Keratinocyte (primary cell): ENCODE results near the gene LMNTD2. TPM values are rescaled to one million over a fixed set of nuclear protein-coding genes. Genes with fewer than 3 reads are reported as not detected.

Experiments
- DNase-seq: peaks from one replicate; pipeline ENCODE4 v3.0.0-alpha.2; 2011; ENCODE audit warnings: low read depth, missing footprints, low spot score
- FAIRE-seq: peaks from 2 replicates; lab custom pipeline; 2011; peaks lifted over from hg19 to GRCh38; lab: Jason Lieb, UNC
- H2AFZ ChIP-seq: 2 replicates; pipeline ENCODE4 v1.6.0; 2012; ENCODE audit warnings: low read length, control low read depth, inconsistent platforms; ENCODE audit not compliant: control insufficient read depth
- H3K27ac ChIP-seq: 2 replicates; pipeline ENCODE4 v1.5.1; 2011; ENCODE audit warnings: low read length; ENCODE audit not compliant: control insufficient read depth, insufficient read depth
- H3K27me3 ChIP-seq: 3 replicates; pipeline ENCODE4 v1.6.0; 2011; ENCODE audit warnings: low read length; ENCODE audit not compliant: control insufficient read depth, insufficient read depth; ENCODE audit errors: extremely low read depth
- H3K36me3 ChIP-seq, 2 experiments: 2 replicates in 1 of 2; 3 replicates in 1 of 2; pipeline ENCODE4 v1.5.1; 2011; ENCODE audit warnings: low read length in 2 of 2, mild to moderate bottlenecking in 1 of 2; ENCODE audit not compliant: control insufficient read depth in 2 of 2, insufficient read depth in 2 of 2; ENCODE audit errors: extremely low read depth in 1 of 2
- H3K4me1 ChIP-seq: 3 replicates; pipeline ENCODE4 v1.5.1; 2011; ENCODE audit warnings: low read length; ENCODE audit not compliant: control insufficient read depth, insufficient read depth; ENCODE audit errors: extremely low read depth
- H3K4me2 ChIP-seq: 3 replicates; pipeline ENCODE4 v1.6.0; 2011; ENCODE audit warnings: low read depth, low read length; ENCODE audit not compliant: control insufficient read depth, insufficient read depth; ENCODE audit errors: extremely low read depth
- H3K4me3 ChIP-seq, 3 experiments: fragments of 200-600 bp in 1 of 3; sonication (generic) in 1 of 3; 2 replicates in 2 of 3; 3 replicates in 1 of 3; pipeline ENCODE4 v1.5.1; 2011 to 2016; ENCODE audit warnings: low read length in 3 of 3, mild to moderate bottlenecking in 3 of 3, control low read depth in 2 of 3, inconsistent platforms in 1 of 3, low read depth in 1 of 3, mixed read lengths in 1 of 3, mixed run types in 1 of 3, moderate library complexity in 1 of 3; ENCODE audit not compliant: control insufficient read depth in 2 of 3, insufficient read depth in 2 of 3; ENCODE audit errors: extremely low read depth in 1 of 3
- H3K79me2 ChIP-seq: 2 replicates; pipeline ENCODE4 v1.6.0; 2012; ENCODE audit warnings: low read length; ENCODE audit not compliant: control insufficient read depth, insufficient read depth
- H3K9ac ChIP-seq: 3 replicates; pipeline ENCODE4 v1.6.0; 2011; ENCODE audit warnings: low read length; ENCODE audit not compliant: control insufficient read depth, insufficient read depth; ENCODE audit errors: extremely low read depth
- H3K9me1 ChIP-seq: 3 replicates; pipeline ENCODE4 v1.6.0; 2011; ENCODE audit warnings: low read length; ENCODE audit not compliant: control insufficient read depth, insufficient read depth; ENCODE audit errors: extremely low read depth
- H3K9me3 ChIP-seq: 2 replicates; pipeline ENCODE4 v1.5.1; 2012; ENCODE audit warnings: low read depth, low read length; ENCODE audit not compliant: control insufficient read depth
- H4K20me1 ChIP-seq: 3 replicates; pipeline ENCODE4 v1.6.0; 2011; ENCODE audit warnings: low read length; ENCODE audit not compliant: control insufficient read depth, insufficient read depth; ENCODE audit errors: extremely low read depth
- CTCF ChIP-seq, 3 experiments: IDR thresholded peaks in 1 of 3; conservative IDR thresholded peaks in 1 of 3; optimal IDR thresholded peaks in 1 of 3; 2 replicates in 2 of 3; 3 replicates in 1 of 3; pipeline versions ENCODE3 to v1.5.1; 2011; ENCODE audit warnings: low read length in 3 of 3, mild to moderate bottlenecking in 3 of 3, moderate library complexity in 2 of 3, control low read depth in 1 of 3, inconsistent platforms in 1 of 3; ENCODE audit not compliant: insufficient read depth in 2 of 3; ENCODE audit errors: extremely low read depth in 1 of 3
- EZH2 ChIP-seq: IDR thresholded peaks from one replicate; pipeline ENCODE4 v1.6.1; 2012; ENCODE audit warnings: inconsistent platforms, mild to moderate bottlenecking, low read length, moderate library complexity
- dilution Hi-C: fragments of 300-500 bp; cut with MboI; formaldehyde crosslinking; loops from one replicate; pipeline ENCODE4 v1.7.0; 2020; ENCODE audit warnings: low sequenced_read_pairs; ENCODE audit not compliant: extremely low pct_ligation_motif_present
- polyA plus RNA-seq, 5 experiments: library from polyadenylated mRNA; depleted of rRNA in 3 of 5; stranded (reverse) in 3 of 5; stranded (forward) in 1 of 5; unstranded in 1 of 5; fragments of >200 nt; gene quantifications; 1 replicate in 1 of 5; 2 replicates in 3 of 5; 3 replicates in 1 of 5; pipeline versions ENCODE4 v1.2.1 to v1.2.3, GENCODE V29; 2011 to 2012; ENCODE audit warnings: missing spikeins in 2 of 5, low read depth in 1 of 5, low replicate concordance in 1 of 5

The LMNTD2 gene
- polyA plus RNA-seq, 1 donor (not counting 4 experiments of a cell fraction or from before 2014, with no cell fraction given), result 1.2 TPM

GRCh38 chr11:586376-587316 is 26.1 kb upstream of the LMNTD2 start:
- Histone ChIP-seq H3K4me1 (no peaks in the 10 kb centered on the region), H3K4me2 (no peak overlapping the region), H3K9ac (no peak overlapping the region), H4K20me1 (peaks cover 9% of the 10 kb centered on the region), H2AFZ (no peak overlapping the region), H3K27ac (no peak overlapping the region), H3K9me3 (no peaks in the 10 kb centered on the region), H3K9me1 (no peaks in the 10 kb centered on the region), H3K4me3 (no peak overlapping the region), H3K27me3 (no peaks in the 10 kb centered on the region), H3K79me2 (peaks cover 66% of the 10 kb centered on the region), H3K36me3 (peaks cover 33 to 46% of the 10 kb centered on the region in 2 experiments)
- no peak for DNase-seq
- dilution Hi-C loops, result no loop called here
- no peak for TF ChIP-seq CTCF (optimal IDR thresholded peaks at IDR 0.05 in 1 of 3, IDR thresholded peaks at IDR 0.05 in 1 of 3, conservative IDR thresholded peaks at IDR 0.05 in 1 of 3; ENCODE audit: extremely low read depth in 1 of 3, insufficient read depth in 2 of 3, low read length in 3 of 3)
- TF ChIP-seq EZH2, result no peak
- no peak for FAIRE-seq

GRCh38 chr11:584287-584686 is 23.7 kb upstream of the LMNTD2 start:
- FAIRE-seq, result no peak

More at GRCh38 chr11:584287-584686, 23.7 kb upstream of the LMNTD2 start:
- peaks cover 82% of the 10 kb centered on the region for H3K79me2 ChIP-seq
- peaks cover under 1% of the 10 kb centered on the region for H3K9me1 ChIP-seq
- H3K36me3 ChIP-seq, result peaks cover 24 to 44% of the 10 kb centered on the region in 2 experiments
- H3K4me2 ChIP-seq, result no peak overlapping the region
- H4K20me1 ChIP-seq, result peaks cover 28% of the 10 kb centered on the region
- H3K9me3 ChIP-seq, result no peaks in the 10 kb centered on the region
- H3K4me1 ChIP-seq, result peaks cover 7% of the 10 kb centered on the region
- H3K27me3 ChIP-seq, result no peaks in the 10 kb centered on the region
- H3K9ac ChIP-seq, result no peak overlapping the region
- no peak for DNase-seq
- no peak for TF ChIP-seq CTCF (optimal IDR thresholded peaks at IDR 0.05 in 1 of 3, IDR thresholded peaks at IDR 0.05 in 1 of 3, conservative IDR thresholded peaks at IDR 0.05 in 1 of 3; ENCODE audit: extremely low read depth in 1 of 3, insufficient read depth in 2 of 3, low read length in 3 of 3)
- TF ChIP-seq EZH2, result no peak
- H3K4me3 ChIP-seq, result no peak overlapping the region
- no peak overlapping the region for H2AFZ ChIP-seq
- H3K27ac ChIP-seq, result no peak overlapping the region
- dilution Hi-C loops, result no loop called here
